Ovary (tissue), 9 donors: ENCODE measurements around the gene RRP8. TPM values are rescaled to one million over a fixed set of nuclear protein-coding genes. Genes with fewer than 3 reads are reported as not detected.

Experiments
- DNase-seq, 5 donors: peaks; one replicate each; pipeline ENCODE4 v3.0.0-alpha.2; 2019 to 2020
- H3K27ac ChIP-seq, 2 donors: fragments of 200-600 bp; one replicate each; pipeline versions ENCODE4 v1.5.1 to v1.8.0; 2019 to 2022
- H3K27me3 ChIP-seq: fragments of 200-600 bp; one replicate; pipeline ENCODE4 v1.8.0; 2022
- H3K36me3 ChIP-seq: fragments of 200-600 bp; sonication (generic); one replicate; pipeline ENCODE4 v1.5.1; 2019
- H3K4me1 ChIP-seq: one replicate; pipeline ENCODE4 v1.8.1; 2013; ENCODE audit warnings: mild to moderate bottlenecking, moderate library complexity; ENCODE audit not compliant: insufficient read depth
- H3K4me3 ChIP-seq: fragments of 200-600 bp; sonication (generic); one replicate; pipeline ENCODE4 v1.5.1; 2017
- H3K9me3 ChIP-seq, 2 donors: fragments of 200-600 bp in 1 of 2; sonication (generic) in 1 of 2; one replicate each; pipeline versions ENCODE4 v1.5.1 to v1.8.1; 2013 to 2019; ENCODE audit warnings: mild to moderate bottlenecking in 1 of 2, moderate library complexity in 1 of 2
- EP300 ChIP-seq: sonication (generic); formaldehyde crosslinking; IDR thresholded peaks from one replicate; pipeline ENCODE4 v1.6.1; 2017; ENCODE audit warnings: antibody characterized with exemption
- POLR2A ChIP-seq: fragments of 450-650 bp; IDR thresholded peaks from one replicate; pipeline ENCODE4 v1.6.1; 2017; ENCODE audit warnings: antibody characterized with exemption, mild to moderate bottlenecking, moderate library complexity
- WGBS, 3 donors: extraction: QIAGEN DNeasy Blood & Tissue Kit in 1 of 3; methylation state at CpG; one replicate each; pipeline versions ENCODE4 v1.1.5 to v1.1.7; 2013 to 2017; 5-methylcytosine and 5-hydroxymethylcytosine counted together
- intact Hi-C, 4 donors: fragments of 100-400 bp; cut with DNase I; formaldehyde crosslinking; loops; one replicate each; pipeline versions ENCODE4 v1.11.0 to v1.15.1; 2022 to 2023
- polyA plus RNA-seq, 2 donors: library from polyadenylated mRNA; stranded (reverse); fragments of 200-250 nt in 1 of 2; fragments of 350-450 nt in 1 of 2; fragmentation: Illumina TruSeq in 1 of 2; extraction: RNeasy Lipid Tissue Mini Kit (QIAGEN cat#74804) in 1 of 2; gene quantifications; one replicate each; pipeline ENCODE4 v1.2.3, GENCODE V29; 2013 to 2014
- total RNA-seq, 7 donors: library from RNA; depleted of rRNA in 2 of 7; stranded (reverse); fragments of >200 nt in 2 of 7; fragmentation: NEBNext Ultra II Directional in 3 of 7; extraction: Animal tissue kit (Norgen Biotek cat#: 25700) in 3 of 7; gene quantifications; one replicate each; pipeline versions ENCODE4 v1.1.0 to v1.2.4, GENCODE V29; 2016 to 2023
- TF ChIP-seq, protein P1 (sequence below), 3 donors: fragments of 450-650 bp in 2 of 3; fragments of 200-600 bp in 1 of 3; IDR thresholded peaks; one replicate each; pipeline versions ENCODE4 v1.5.1 to v1.8.0; 2016 to 2022; ENCODE audit warnings: antibody characterized with exemption in 3 of 3, mild to moderate bottlenecking in 1 of 3
- donor health status: DM: no; HTN: no; CAD: no; lungs with moderate emphysema.
- donor health status: DM: no; HTN: no; CAD: no.
- donor health status: Bipolar disorder and iron deficiency.
- donor health status: DM: yes; HTN: yes; CAD: no.
- donor health status: DM: no; HTN: no; CAD: no.
- donor health status: DM: yes; HTN: yes; CAD: no.

Gene RRP8
- total and polyA plus RNA-seq, 9 donors: 8.2 to 32.7 (median 17.1) TPM

DNA sequence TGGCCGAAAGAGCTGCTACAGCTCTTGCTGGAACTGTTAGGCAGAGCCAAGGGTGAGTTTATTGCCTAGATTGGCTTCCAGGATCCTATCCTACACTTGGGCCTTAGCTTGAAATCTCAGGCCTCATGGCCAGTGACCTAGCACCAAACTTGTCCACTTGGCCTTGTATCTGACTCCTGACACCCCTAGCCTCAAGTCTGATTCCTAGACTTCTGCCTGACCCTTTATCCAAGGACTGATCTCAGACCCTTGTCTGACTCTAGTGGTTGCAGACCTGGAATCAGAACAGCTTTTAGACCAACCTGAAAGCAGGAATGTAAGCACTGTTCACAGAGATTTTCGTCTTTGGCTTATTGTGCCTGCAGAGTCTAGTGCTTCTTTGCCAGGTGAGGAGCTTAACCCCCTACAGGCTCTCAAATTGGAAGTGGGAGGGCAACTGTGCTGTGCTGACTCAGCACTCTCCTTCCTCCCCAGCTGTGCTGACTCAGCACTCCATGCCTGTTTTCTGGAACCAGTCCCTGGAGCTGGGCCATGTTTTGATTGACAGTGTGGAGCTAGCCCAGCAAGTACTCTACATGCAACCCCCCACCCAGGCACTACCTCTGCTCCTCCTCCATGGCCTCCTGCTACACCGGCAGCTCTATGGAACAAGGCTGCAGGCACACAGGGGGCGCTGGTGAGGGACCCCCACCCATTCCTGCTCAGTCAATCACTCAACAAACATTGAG, 35.1 kb downstream of the RRP8 start:
- intact Hi-C loops: no loop called here
- no peaks in the 10 kb centered on the region for H3K9me3 ChIP-seq
- no peak overlapping the region for H3K4me3 ChIP-seq
- DNase-seq: peak in 4 of 5 donors; percentile 44 to 66 (median 54)
- no peak overlapping the region for H3K27ac ChIP-seq
- WGBS, 3 donors: 43 to 50% (median 49%) methylated on average over 4 of the region's 4 CpGs
- H3K27me3 ChIP-seq: no peaks in the 10 kb centered on the region
- H3K4me1 ChIP-seq: peaks cover 3% of the 10 kb centered on the region
- TF ChIP-seq EP300: no peak
- H3K36me3 ChIP-seq: no peaks in the 10 kb centered on the region

DNA sequence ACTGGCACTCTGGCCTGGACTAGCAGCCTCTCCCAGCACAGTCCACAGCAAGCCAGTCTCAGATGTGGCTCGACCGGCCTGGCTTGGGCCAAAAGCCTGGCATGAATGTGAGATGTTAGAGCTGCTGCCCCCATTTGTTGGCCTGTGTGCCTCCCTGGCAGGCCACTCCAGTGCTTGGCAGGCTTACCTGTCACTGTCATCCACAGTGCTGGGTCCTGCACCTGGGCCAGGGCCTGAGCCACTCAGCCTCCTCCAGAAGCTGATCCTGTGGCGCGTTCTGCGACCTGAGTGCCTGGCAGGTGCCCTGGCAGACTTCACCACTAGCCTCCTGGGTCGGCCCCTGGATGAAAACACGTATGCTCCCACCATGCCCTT, 36.1 kb downstream of the RRP8 start:
- Histone ChIP-seq H3K9me3 (no peaks in the 10 kb centered on the region), H3K4me3 (no peak overlapping the region), H3K36me3 (no peaks in the 10 kb centered on the region), H3K27me3 (no peaks in the 10 kb centered on the region), H3K27ac (no peak overlapping the region), H3K4me1 (peaks cover 3% of the 10 kb centered on the region)
- DNase-seq: no peak
- intact Hi-C loops: no loop called here
- 90 to 97% (median 96%) methylated on average over 7 of the region's 7 CpGs for WGBS, 3 donors
- TF ChIP-seq, protein P1, sequence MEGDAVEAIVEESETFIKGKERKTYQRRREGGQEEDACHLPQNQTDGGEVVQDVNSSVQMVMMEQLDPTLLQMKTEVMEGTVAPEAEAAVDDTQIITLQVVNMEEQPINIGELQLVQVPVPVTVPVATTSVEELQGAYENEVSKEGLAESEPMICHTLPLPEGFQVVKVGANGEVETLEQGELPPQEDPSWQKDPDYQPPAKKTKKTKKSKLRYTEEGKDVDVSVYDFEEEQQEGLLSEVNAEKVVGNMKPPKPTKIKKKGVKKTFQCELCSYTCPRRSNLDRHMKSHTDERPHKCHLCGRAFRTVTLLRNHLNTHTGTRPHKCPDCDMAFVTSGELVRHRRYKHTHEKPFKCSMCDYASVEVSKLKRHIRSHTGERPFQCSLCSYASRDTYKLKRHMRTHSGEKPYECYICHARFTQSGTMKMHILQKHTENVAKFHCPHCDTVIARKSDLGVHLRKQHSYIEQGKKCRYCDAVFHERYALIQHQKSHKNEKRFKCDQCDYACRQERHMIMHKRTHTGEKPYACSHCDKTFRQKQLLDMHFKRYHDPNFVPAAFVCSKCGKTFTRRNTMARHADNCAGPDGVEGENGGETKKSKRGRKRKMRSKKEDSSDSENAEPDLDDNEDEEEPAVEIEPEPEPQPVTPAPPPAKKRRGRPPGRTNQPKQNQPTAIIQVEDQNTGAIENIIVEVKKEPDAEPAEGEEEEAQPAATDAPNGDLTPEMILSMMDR (IDR thresholded peaks at IDR 0.05): no peak

DNA sequence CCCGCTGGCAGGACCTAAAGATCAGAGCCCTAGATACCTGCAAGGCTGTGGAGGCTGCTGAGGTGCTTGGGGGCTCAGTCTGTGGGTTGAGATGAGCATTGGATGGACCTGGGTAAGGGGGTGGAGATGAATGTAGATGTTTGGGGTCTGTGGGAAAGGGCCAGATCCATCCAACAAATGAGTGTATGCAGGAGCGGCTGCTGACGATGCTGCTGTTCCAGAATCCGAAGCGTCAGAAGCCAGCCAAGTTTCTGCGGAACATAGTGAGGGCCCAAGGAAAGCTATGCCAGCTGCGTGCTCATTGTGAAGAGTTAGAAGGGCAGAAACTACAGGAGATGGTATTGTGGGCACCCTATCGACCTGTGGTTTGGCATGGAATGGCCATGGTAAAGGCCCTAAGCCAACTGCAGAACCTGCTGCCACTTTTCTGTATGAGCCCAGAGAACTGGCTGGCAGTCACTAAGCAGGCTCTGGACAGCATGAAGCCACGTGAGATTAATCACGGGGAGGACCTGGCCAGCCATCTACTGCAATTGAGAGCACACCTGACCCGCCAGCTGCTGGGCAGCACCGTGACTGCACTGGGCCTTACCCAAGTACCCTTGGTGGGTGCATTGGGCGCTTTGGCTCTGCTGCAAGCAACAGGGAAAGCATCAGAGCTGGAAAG, 36.6 kb downstream of the RRP8 start:
- intact Hi-C loops: no loop called here
- H3K4me1 ChIP-seq: peaks cover 3% of the 10 kb centered on the region
- no peak for DNase-seq
- H3K27ac ChIP-seq: no peak overlapping the region
- no peak for TF ChIP-seq EP300
- no peaks in the 10 kb centered on the region for H3K36me3 ChIP-seq
- WGBS, 3 donors: 88 to 93% (median 90%) methylated on average over 13 of the region's 13 CpGs
- H3K27me3 ChIP-seq: no peaks in the 10 kb centered on the region
- no peaks in the 10 kb centered on the region for H3K9me3 ChIP-seq
- no peak overlapping the region for H3K4me3 ChIP-seq

DNA sequence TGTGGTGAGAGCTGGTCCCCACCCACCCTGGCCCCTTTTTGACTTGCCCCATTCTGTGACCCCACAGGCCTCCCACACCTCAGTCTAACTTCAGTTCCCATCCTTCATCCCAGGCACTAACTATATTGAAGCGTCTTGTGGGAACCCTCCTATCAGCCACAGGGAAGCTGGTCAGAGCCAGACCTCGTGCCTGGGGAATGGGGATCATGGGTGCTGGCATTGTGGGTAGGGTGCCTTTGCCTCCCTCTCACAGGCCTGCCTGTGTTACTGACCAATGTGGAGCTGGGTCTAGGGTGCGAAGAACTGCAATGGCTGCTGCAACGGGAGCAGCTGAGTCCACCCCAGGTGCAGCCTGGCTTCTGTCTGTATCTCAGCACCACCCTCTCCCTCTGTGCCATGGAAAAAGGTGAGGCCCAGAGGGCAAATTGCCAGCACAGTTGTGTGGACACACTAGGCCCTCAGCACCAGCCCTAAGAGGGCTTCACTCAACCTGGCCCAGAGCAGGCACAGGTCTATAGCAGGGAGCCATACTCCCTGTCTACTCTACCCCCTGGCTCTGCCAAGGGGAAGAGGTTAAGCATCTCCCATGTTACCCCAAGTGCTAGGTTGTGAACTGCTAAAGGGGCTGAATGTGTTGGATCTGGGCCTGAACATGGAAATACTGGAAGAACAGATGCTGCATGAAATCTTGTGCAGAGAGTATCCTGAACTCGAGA, 37.3 kb downstream of the RRP8 start:
- DNase-seq: no peak
- no peak overlapping the region for H3K27ac ChIP-seq
- no peaks in the 10 kb centered on the region for H3K9me3 ChIP-seq
- H3K4me1 ChIP-seq: peaks cover 3% of the 10 kb centered on the region
- no peaks in the 10 kb centered on the region for H3K27me3 ChIP-seq
- H3K36me3 ChIP-seq: no peaks in the 10 kb centered on the region
- intact Hi-C loops: no loop called here
- 83 to 87% (median 85%) methylated on average over 5 of the region's 5 CpGs for WGBS, 3 donors
- no peak overlapping the region for H3K4me3 ChIP-seq
- TF ChIP-seq, protein P1 (IDR thresholded peaks at IDR 0.05): no peak
- TF ChIP-seq POLR2A (no peak), EP300 (no peak)

DNA sequence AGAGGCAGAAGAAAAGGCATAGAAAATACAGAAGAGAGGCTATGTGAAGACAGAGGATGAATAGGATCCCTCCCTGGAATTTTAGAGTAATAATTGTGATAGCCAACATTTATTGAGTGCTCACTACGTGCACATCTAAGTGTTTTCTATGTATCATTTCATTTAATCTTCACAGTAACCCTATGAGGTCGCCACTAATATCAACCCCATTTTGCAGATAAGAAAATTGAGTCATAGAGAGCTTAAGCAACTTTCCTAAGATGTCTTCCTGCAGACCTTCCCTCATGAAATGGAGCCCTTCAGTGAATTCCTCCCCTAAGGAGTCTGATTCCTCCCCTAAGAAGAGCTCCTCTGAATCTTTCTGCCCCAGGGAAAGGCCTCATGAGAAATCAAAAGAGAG, 38.1 kb downstream of the RRP8 start:
- 68 to 89% (median 89%) methylated on average over 2 of the region's 2 CpGs for WGBS, 3 donors
- no peak overlapping the region for H3K4me3 ChIP-seq
- DNase-seq: no peak
- TF ChIP-seq, protein P1 (IDR thresholded peaks at IDR 0.05): no peak
- no peak for TF ChIP-seq POLR2A
- TF ChIP-seq EP300: no peak
- H3K27ac ChIP-seq: no peak overlapping the region
- no peaks in the 10 kb centered on the region for H3K9me3 ChIP-seq
- no peaks in the 10 kb centered on the region for H3K36me3 ChIP-seq
- H3K27me3 ChIP-seq: no peaks in the 10 kb centered on the region
- H3K4me1 ChIP-seq: peaks cover 3% of the 10 kb centered on the region
- intact Hi-C loops: no loop called here
